Measurements from ENCODE around the gene TRIM41. TPM values are rescaled to one million over a fixed set of nuclear protein-coding genes. Genes with fewer than 3 reads are reported as not detected.

The TRIM41 gene
- total and polyA plus RNA-seq, 2 of the 13 experiments (the other 11 are each of a cell fraction or from before 2014, with no cell fraction given): 10.2 to 16.7 TPM

- WGBS (ENCODE audit: low lambda C conversion rate): under 1% methylated on average over 19 of the region's 67 CpGs
- no TSS peak for BruUV-seq (replicated peaks)
- Histone ChIP-seq H3K4me3 (replicated peaks in 1 of 3; ENCODE audit: insufficient read depth in 1 of 3, low read depth in 2 of 3, low read length in 3 of 3) (peak overlapping the region; percentile 56 to 82 (median 67)), H2AFZ (ENCODE audit: low read length) (no peak overlapping the region), H3K27ac (ENCODE audit: extremely low read length, insufficient read depth, low read length) (no peak overlapping the region), H3K27me3 (ENCODE audit: control insufficient read depth in 1 of 2, insufficient read depth in 2 of 2, low read length in 2 of 2) (peaks cover 4 to 65% of the 10 kb centered on the region in 2 experiments; a peak in 4 of 5 replicates), H3K4me2 (ENCODE audit: low read depth, low read length) (peak overlapping the region; percentile 97), H3K9ac (ENCODE audit: insufficient read depth, low read depth, low read length) (no peak overlapping the region), H3K36me3 (replicated peaks in 1 of 2; ENCODE audit: control insufficient read depth in 1 of 2, insufficient read depth in 2 of 2, low read length in 2 of 2) (no peaks in the 10 kb centered on the region), H3K79me2 (ENCODE audit: insufficient read depth, low read length) (no peaks in the 10 kb centered on the region), H3K4me1 (ENCODE audit: insufficient read depth, low read length) (peaks cover 38% of the 10 kb centered on the region), H3K9me3 (ENCODE audit: low read length) (no peaks in the 10 kb centered on the region), H4K20me1 (ENCODE audit: insufficient read depth, low read length) (no peaks in the 10 kb centered on the region)
- DNase-seq (ENCODE audit: low spot score): no peak
- ChIA-PET POLR2A (interaction anchor here (1.2 to 7.4 kb wide), 2 partner anchors 12 to 19 kb away, joined by 3 to 104 read pairs; no protein-coding TSS in a partner anchor), CTCF (ENCODE audit: low intra/inter-chr PET ratio, low total read pairs) (no interaction called here)
- TF ChIP-seq BCL6 (CRISPR knock-in tag; IDR thresholded peaks at IDR 0.05) (peak; percentile 81), ZNF777 (CRISPR knock-in tag; IDR thresholded peaks at IDR 0.05) (peak; percentile 91), KDM2A (CRISPR knock-in tag; IDR thresholded peaks at IDR 0.05; ENCODE audit: borderline replicate concordance, low read depth) (0 out of 2 replicates have a peak, but pooled peaks have one; percentile 11), ZNF878 (CRISPR knock-in tag; IDR thresholded peaks at IDR 0.05) (no peak), ZSCAN25 (CRISPR knock-in tag; IDR thresholded peaks at IDR 0.05) (0 out of 2 replicates have a peak, but pooled peaks have one; percentile 12), BHLHE40 (IDR thresholded peaks at IDR 0.05; ENCODE audit: low read length) (no peak), ZNF780A (CRISPR knock-in tag; IDR thresholded peaks at IDR 0.05) (no peak), ATF3 (CRISPR knock-in tag; IDR thresholded peaks at IDR 0.05) (no peak), MAX (IDR thresholded peaks at IDR 0.05) (peak; percentile 46; the same call in 1 of the 2 replicates), POGK (CRISPR knock-in tag; conservative IDR thresholded peaks at IDR 0.05) (0 out of 2 replicates have a peak, but pooled peaks have one; percentile 33), ZNF687 (CRISPR knock-in tag; IDR thresholded peaks at IDR 0.05) (peak; percentile 8; the same call in 1 of the 2 replicates)
- no peak for FAIRE-seq
- ATAC-seq: peak; percentile 4
- in situ Hi-C loops (cut with HindIII; ENCODE audit: extremely low pct_ligation_motif_present, low pct_unique_long_range_greater_than_20kb): no loop called here
- intact Hi-C loops (cut with micrococcal nuclease; ENCODE audit: unreplicated experiment): no loop called here
Measured at GRCh38 chr5:181204113-181204825, 18.8 kb upstream of the TRIM41 start.
